ACC112 (cell line): ENCODE measurements around the gene PDE6G.
"Not testable (repeated sequence)": the region's sequence is repeated elsewhere in the genome, so short reads cannot be mapped to it uniquely, and the experiment has no call there.

Experiments used
- H2AFZ ChIP-seq: fragments of 200-600 bp; sonication (generic); one replicate; pipeline ENCODE4 v1.6.0; 2017; ENCODE audit warnings: antibody characterized with exemption, low read length; ENCODE audit not compliant: unreplicated experiment
- H3K27ac ChIP-seq: fragments of 200-600 bp; sonication (generic); 2 replicates; pipeline ENCODE4 v1.5.1; 2014; ENCODE audit warnings: low read depth, mild to moderate bottlenecking, antibody characterized with exemption, low read length, moderate library complexity
- H3K27me3 ChIP-seq: fragments of 200-600 bp; sonication (generic); 2 replicates; pipeline ENCODE4 v1.6.1; 2014; ENCODE audit warnings: mild to moderate bottlenecking, antibody characterized with exemption, low read length, moderate library complexity, mixed read lengths; ENCODE audit not compliant: insufficient read depth
- H3K36me3 ChIP-seq: fragments of 200-600 bp; sonication (generic); 2 replicates; pipeline ENCODE4 v1.6.1; 2016; ENCODE audit warnings: mild to moderate bottlenecking, antibody characterized with exemption, low read length, moderate library complexity, mixed read lengths; ENCODE audit not compliant: insufficient read depth
- H3K4me1 ChIP-seq: fragments of 200-600 bp; sonication (generic); one replicate; pipeline ENCODE4 v1.6.1; 2016; ENCODE audit warnings: low read length, mixed read lengths; ENCODE audit not compliant: insufficient read depth, unreplicated experiment, control insufficient read depth
- H3K4me3 ChIP-seq: fragments of 200-600 bp; sonication (generic); 2 replicates; pipeline ENCODE4 v1.5.1; 2014; ENCODE audit warnings: mild to moderate bottlenecking, low read depth, low read length
- H3K79me2 ChIP-seq: fragments of 200-600 bp; sonication (generic); one replicate; pipeline ENCODE4 v1.6.0; 2016; ENCODE audit warnings: low read length; ENCODE audit not compliant: control insufficient read depth, unreplicated experiment, insufficient read depth

Gene PDE6G

DNA sequence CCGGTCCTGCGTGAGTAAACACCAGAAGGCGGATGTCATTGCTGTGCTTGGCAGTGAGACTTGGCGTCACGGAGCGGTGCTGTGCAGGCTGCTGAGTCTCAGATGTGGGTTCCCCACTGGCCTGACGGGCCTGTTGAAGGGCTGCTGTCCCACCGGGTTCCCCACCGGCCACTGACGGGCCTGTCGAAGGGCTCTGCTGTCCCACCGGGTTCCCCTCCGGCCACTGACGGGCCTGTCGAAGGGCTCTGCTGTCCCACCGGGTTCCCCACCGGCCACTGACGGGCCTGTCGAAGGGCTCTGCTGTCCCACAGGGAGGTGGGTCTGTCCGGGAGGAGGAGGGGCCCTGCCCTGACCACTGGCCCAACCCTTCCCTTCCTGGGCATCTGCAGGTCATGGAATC, 30.3 kb upstream of the PDE6G start:
- Histone ChIP-seq H3K27ac (no peak overlapping the region), H2AFZ (no peak overlapping the region), H3K79me2 (peaks cover 79% of the 10 kb centered on the region), H3K36me3 (peaks cover 29% of the 10 kb centered on the region; the same call in 1 of the 2 replicates), H3K4me1 (peaks cover 14% of the 10 kb centered on the region), H3K27me3 (no peaks in the 10 kb centered on the region), H3K4me3 (no peak overlapping the region)

DNA sequence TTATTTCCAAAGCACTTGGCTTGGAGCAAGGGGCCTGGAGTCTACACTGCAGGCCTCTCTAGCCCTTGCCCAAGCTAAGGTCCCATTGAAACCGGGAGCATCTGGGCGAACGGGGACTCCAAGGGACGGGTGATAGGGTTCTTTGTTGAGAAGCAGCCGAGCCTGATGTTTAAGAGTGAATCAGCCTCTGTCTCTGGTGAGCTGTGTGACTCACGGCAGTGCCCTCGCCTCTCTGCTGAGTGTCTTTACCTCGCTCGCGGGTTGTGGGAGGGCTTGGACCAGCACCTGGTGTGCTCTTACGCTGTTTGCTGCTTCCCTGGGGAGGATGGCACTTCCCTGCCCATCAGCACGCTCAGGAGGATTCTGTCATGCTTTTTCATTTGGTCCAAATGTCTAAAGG, 28.8 kb upstream of the PDE6G start:
- peaks cover 14% of the 10 kb centered on the region for H3K4me1 ChIP-seq
- peaks cover 72% of the 10 kb centered on the region for H3K79me2 ChIP-seq
- H2AFZ ChIP-seq: no peak overlapping the region
- no peaks in the 10 kb centered on the region for H3K27me3 ChIP-seq
- peak overlapping the region; percentile 97 for H3K27ac ChIP-seq
- H3K4me3 ChIP-seq: peak overlapping the region; percentile 93
- peaks cover 21% of the 10 kb centered on the region; the same call in 1 of the 2 replicates for H3K36me3 ChIP-seq

DNA sequence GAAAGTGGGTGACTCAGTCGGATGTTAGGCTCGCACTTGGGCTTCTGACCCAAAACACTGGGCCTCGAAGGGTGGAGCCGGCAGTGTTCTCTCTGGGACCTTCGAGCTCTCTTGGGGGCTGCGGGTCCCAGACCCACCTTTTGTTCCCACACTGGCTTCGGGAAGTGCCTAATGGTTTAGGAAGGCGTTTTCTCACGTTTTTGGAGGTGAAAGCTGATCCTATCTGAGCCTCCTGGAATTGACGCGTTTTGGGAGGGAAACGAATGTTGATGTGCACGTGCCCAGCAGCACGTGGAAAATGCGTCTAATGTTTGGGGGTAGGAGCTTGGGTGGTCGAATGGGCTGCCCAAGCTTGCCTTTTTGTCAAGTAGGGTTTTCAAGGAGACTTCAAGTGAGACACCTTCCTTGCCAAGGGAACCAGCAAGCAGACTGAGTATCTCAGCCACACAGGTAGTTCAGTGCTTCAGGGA, 28.1 kb upstream of the PDE6G start:
- peaks cover 14% of the 10 kb centered on the region for H3K4me1 ChIP-seq
- H3K4me3 ChIP-seq: peak overlapping the region; percentile 93
- peaks cover 69% of the 10 kb centered on the region for H3K79me2 ChIP-seq
- peak overlapping the region; percentile 97 for H3K27ac ChIP-seq
- H3K36me3 ChIP-seq: peaks cover 21% of the 10 kb centered on the region; the same call in 1 of the 2 replicates
- no peak overlapping the region for H2AFZ ChIP-seq
- no peaks in the 10 kb centered on the region for H3K27me3 ChIP-seq

DNA sequence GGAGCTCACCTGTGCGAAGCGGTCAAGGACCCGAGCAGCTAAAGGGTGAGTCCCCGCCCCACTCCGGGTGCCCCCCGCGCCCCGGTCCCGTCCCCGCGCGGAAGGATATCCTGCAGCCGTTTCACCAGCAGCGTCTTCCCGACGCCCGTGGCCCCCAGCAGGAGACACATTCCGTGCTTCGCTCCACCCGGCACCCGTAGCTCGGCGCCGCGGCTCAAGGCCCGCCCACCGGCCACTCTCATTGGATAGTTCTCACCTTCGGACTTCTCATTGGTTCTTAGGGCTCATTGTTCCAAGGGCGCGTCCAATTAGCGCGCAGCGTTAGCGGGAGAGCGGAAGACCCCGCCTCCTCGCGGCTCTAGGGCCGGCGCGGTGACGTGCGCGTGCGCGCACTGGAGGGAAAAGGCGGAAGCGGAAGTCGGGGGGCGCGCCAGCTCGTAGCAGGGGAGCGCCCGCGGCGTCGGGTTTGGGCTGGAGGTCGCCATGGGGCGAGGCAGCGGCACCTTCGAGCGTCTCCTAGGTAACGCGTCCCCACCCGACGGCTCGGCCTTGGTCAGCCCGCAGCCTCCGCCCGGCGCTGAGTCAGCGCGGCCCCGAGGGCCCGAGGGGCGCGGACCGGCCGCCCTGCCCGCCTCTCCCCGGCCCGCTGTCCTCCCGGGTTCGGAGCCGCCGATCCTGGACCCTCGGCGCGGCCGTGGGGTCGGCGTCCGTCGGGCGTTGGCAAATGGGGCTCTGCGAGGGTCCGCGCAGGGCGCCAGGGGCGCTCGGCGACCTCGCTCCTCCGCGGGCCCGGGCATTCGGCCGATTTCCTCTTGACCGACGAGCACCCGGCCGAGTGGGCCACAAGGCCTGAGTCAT, 27.5 kb upstream of the PDE6G start, which contains the start of the genes ARL16 and HGS:
Gene ARL16 (minus strand): TSS at position 214 of the 858 bp plus-strand sequence. CDS start 44 bp downstream, at position 170.
Gene HGS (plus strand): TSS at position 428 of the 858 bp plus-strand sequence. CDS start 56 bp downstream, at position 484.
- Histone ChIP-seq H3K4me3 (peak within 1 kb of the TSS; percentile 93), H3K36me3 (peaks cover 21% of the 10 kb centered on the region; the same call in 1 of the 2 replicates), H3K27ac (peak within 1 kb of the TSS; percentile 97), H3K4me1 (peaks cover 14% of the 10 kb centered on the region), H3K79me2 (peaks cover 63% of the 10 kb centered on the region), H3K27me3 (no peaks in the 10 kb centered on the region), H2AFZ (peak within 1 kb of the TSS; percentile 53)

DNA sequence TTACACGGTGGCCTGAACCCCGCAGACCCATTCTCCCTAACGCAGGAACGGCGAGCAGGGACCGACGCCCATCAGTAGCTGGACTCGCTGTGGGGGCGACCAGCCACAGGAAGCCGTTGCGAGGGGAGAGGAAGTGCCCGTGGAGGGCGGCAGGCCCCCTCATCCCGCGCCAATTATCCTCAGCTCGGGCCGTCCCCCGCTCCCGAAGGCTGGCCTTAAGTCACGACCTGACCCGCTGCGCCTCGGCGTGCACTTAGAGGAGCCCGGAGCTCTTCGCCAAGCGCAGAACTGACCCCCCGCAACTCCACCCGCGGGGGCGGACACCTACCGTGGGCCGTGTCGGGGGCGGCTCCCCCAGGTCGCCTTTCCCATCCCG, 26.9 kb upstream of the PDE6G start:
- Histone ChIP-seq H3K27ac (peak overlapping the region; percentile 55; the same call in 1 of the 2 replicates), H3K27me3 (no peaks in the 10 kb centered on the region), H3K4me1 (peaks cover 14% of the 10 kb centered on the region), H3K4me3 (peak overlapping the region; percentile 93), H2AFZ (peak overlapping the region; percentile 53), H3K36me3 (peaks cover 16% of the 10 kb centered on the region; the same call in 1 of the 2 replicates), H3K79me2 (peaks cover 57% of the 10 kb centered on the region)

DNA sequence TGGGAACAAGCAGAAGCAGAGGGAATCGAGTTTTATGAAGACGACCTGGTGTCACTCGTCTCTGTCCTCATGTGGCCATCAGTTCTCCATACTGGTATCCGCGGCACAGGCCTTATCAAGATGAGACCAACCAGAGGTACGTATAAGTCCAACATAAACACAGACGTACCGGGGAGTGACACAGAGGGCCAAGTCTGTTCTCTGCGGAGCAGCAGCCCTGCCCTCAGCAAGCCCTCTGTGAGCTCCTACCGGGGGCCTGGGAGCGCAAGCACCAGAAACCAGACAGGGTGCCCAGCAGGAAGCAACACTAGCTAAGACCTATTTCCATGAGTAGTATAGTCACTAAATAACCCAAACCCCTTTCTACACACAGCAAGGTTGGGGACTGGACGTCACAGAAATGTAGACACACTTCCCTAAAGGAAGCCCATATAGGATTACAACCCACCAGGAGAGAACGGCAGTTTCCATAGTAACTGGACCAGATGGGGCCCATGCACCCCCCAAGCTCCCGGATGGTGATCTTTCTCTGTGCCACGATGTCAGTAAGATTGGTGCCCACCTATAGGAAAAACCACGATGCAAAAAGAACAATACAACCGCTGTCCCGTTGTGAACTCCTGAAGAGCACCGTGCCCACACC, 26.3 kb upstream of the PDE6G start:
- H2AFZ ChIP-seq: no peak overlapping the region
- H3K27ac ChIP-seq: peak overlapping the region; percentile 55; the same call in 1 of the 2 replicates
- H3K79me2 ChIP-seq: peaks cover 52% of the 10 kb centered on the region
- peaks cover 14% of the 10 kb centered on the region for H3K4me1 ChIP-seq
- H3K4me3 ChIP-seq: peak overlapping the region; percentile 93
- peaks cover 16% of the 10 kb centered on the region; the same call in 1 of the 2 replicates for H3K36me3 ChIP-seq
- H3K27me3 ChIP-seq: no peaks in the 10 kb centered on the region

DNA sequence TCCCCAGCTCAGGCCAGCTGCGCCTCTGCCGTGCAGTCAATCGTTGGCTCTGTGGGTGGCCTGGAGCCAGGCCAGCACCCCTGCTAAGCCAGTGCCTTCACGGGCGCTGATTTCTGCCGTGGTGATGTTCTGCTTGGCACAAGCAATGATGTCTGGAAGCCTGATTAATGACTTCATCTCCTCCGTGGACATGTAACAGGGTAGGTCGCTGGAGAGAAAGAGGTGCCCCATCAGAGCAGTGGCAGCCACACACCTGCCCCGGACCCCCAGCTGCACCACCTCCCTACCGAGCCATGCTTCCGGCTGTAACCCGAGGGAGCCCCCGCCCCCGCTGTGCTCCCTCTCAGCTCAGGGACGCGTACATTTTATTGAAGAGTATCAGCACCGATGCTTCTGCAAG, 25.3 kb upstream of the PDE6G start:
- Histone ChIP-seq H3K4me1 (peaks cover 14% of the 10 kb centered on the region), H3K27ac (no peak overlapping the region), H3K27me3 (no peaks in the 10 kb centered on the region), H3K36me3 (peaks cover 8% of the 10 kb centered on the region; the same call in 1 of the 2 replicates), H2AFZ (no peak overlapping the region), H3K79me2 (peaks cover 41% of the 10 kb centered on the region), H3K4me3 (no peak overlapping the region)

DNA sequence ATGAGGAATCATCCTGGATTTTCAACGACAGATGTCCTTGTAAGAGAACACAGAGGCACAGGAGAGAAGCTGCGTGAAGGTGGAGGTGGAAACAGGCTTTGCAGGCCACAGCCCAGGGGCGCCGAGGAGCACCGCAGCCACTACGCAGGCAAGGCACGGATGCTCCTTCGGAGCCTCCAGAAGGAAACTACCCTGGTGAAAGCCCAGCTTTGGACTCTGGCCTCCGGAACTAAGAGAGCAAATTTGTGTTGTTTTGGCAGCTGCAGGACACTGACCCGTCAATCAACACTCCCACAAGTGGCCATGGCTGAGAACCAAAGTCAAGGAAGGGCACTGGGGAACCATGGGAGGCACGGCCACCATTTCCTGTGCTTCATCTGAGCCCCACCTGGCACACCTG, 23.8 kb upstream of the PDE6G start:
- H3K79me2 ChIP-seq: peaks cover 26% of the 10 kb centered on the region
- no peaks in the 10 kb centered on the region for H3K27me3 ChIP-seq
- H3K36me3 ChIP-seq: no peaks in the 10 kb centered on the region
- H3K4me1 ChIP-seq: peaks cover 5% of the 10 kb centered on the region
- no peak overlapping the region for H3K4me3 ChIP-seq
- H3K27ac ChIP-seq: no peak overlapping the region
- H2AFZ ChIP-seq: no peak overlapping the region

DNA sequence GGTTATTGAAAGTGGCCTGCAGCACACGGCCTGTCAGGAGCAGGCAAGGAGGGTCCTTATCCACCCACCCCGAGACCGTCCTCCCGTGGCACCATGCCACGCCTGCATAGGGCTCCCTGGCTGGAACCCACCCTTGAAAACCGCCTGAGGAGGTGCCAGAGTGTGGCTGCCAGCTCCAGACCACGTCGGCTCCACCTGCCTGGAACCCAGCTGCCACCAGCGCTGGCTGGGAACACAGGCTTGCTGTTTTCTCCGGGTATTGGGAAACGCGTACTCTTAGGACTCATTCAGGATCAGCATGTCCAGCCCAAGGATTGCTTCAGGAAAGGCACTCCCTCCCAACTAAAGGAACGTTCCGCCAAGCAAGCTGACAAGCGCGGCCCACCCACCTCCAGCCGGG, 20.6 kb upstream of the PDE6G start:
- Histone ChIP-seq H3K36me3 (peaks cover 3% of the 10 kb centered on the region; the same call in 1 of the 2 replicates), H3K79me2 (peaks cover 4% of the 10 kb centered on the region), H3K4me1 (no peaks in the 10 kb centered on the region)

DNA sequence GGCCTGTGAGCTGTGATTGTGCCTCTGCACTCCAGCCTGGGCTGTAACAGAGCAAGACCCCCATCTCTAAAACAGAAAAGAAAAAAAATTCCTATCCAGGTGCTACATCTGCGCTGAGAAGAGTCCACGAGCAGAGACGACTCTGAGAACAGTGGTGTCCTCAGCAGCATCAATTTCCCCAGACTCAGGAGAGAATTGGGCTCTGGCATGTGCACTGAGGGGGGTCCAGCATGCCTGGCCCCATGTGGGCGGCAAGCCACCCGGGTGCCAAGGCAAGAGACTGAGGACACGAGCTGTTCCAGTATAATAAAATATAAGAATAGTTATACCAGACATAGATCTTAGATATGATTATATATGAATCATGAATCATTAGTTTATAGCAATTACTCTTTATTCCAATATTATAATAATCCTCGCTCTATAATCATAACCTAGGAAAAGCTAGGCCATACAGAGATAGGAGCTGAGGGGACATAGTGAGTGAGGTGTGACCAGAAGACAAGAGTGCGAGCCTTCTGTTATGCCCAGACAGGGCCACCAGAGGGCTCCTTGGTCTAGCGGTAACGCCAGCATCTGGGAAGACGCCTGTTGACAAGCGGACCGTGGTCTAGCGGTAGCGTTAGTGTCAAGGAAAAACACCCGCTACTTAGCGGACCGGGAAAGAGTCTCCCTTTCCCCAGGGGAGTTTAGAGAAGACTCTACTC, 19.3 kb upstream of the PDE6G start:
- not testable (repeated sequence) for H3K4me1 ChIP-seq, H3K4me3 ChIP-seq, H2AFZ ChIP-seq, H3K79me2 ChIP-seq, H3K27me3 ChIP-seq, H3K36me3 ChIP-seq, H3K27ac ChIP-seq

More for the DNA sequence above, 20.6 kb upstream of the PDE6G start:
- Histone ChIP-seq H2AFZ (no peak overlapping the region), H3K27me3 (no peaks in the 10 kb centered on the region), H3K27ac (no peak overlapping the region), H3K4me3 (no peak overlapping the region)
